Endothelial cell of umbilical vein (primary cell): ENCODE data around the gene MALAT1. TPM values are rescaled to one million over a fixed set of nuclear protein-coding genes. Genes with fewer than 3 reads are reported as not detected.

Experiments
- BruUV-seq: library from RNA; stranded (reverse); fragments of 400-500 nt; replicated peaks from 2 replicates; lab custom pipeline; 2021; lab: Mats Ljungman, UMichigan
- CTCF ChIA-PET: fragments of 300-600, 350-600 bp; sonication (Branson Sonifier 250); formaldehyde crosslinking; loops from one replicate; lab custom pipeline; 2021; ENCODE audit warnings: antibody characterized with exemption, inconsistent platforms; lab: Charles Lee
- POLR2A ChIA-PET: fragments of 300-600, 350-600 bp; sonication (Branson Sonifier 250); formaldehyde crosslinking; loops from one replicate; lab custom pipeline; 2021; ENCODE audit warnings: antibody characterized with exemption, inconsistent platforms; lab: Charles Lee
- DNase-seq: peaks from one replicate; pipeline ENCODE4 v3.0.0-alpha.2; 2011; ENCODE audit warnings: low read depth, low spot score
- FAIRE-seq: peaks from 2 replicates; lab custom pipeline; 2011; peaks lifted over from hg19 to GRCh38; lab: Jason Lieb, UNC
- H2AFZ ChIP-seq: 2 replicates; pipeline ENCODE4 v1.6.0; 2012; ENCODE audit warnings: low read depth, low read length, control low read depth, inconsistent platforms
- H3K27ac ChIP-seq: 2 replicates; pipeline ENCODE4 v1.5.1; 2011; ENCODE audit warnings: low read depth, mild to moderate bottlenecking, control low read depth, low read length, moderate library complexity; ENCODE audit not compliant: insufficient read depth
- H3K27me3 ChIP-seq, 2 experiments: 2 replicates each; pipeline versions ENCODE4 v1.6.0 to v1.6.1; 2011; ENCODE audit warnings: low read length in 2 of 2, mixed read lengths in 1 of 2; ENCODE audit not compliant: control insufficient read depth in 2 of 2, insufficient read depth in 2 of 2
- H3K36me3 ChIP-seq, 2 experiments: 2 replicates in 1 of 2; 3 replicates in 1 of 2; pipeline ENCODE4 v1.5.1; 2011; ENCODE audit warnings: low read length in 2 of 2, mild to moderate bottlenecking in 1 of 2, moderate library complexity in 1 of 2; ENCODE audit not compliant: control insufficient read depth in 2 of 2, insufficient read depth in 2 of 2; ENCODE audit errors: extremely low read depth in 1 of 2
- H3K4me1 ChIP-seq: 3 replicates; pipeline ENCODE4 v1.5.1; 2011; ENCODE audit warnings: mild to moderate bottlenecking, low read length; ENCODE audit not compliant: control insufficient read depth, insufficient read depth; ENCODE audit errors: extremely low read depth
- H3K4me2 ChIP-seq: 2 replicates; pipeline ENCODE4 v1.6.1; 2011; ENCODE audit warnings: low read length, control low read depth, mixed read lengths; ENCODE audit not compliant: insufficient read depth
- H3K4me3 ChIP-seq, 3 experiments: fragments of 200-600 bp in 1 of 3; sonication (generic), shearing (Covaris generic) in 1 of 3; replicated peaks in 1 of 3; 2 replicates each; pipeline ENCODE4 v1.5.1; 2011 to 2016; ENCODE audit warnings: control low read depth in 3 of 3, low read length in 3 of 3, mild to moderate bottlenecking in 2 of 3, inconsistent platforms in 1 of 3, low read depth in 1 of 3, moderate library complexity in 1 of 3; ENCODE audit not compliant: insufficient read depth in 1 of 3
- H3K79me2 ChIP-seq: 2 replicates; pipeline ENCODE4 v1.6.0; 2012; ENCODE audit warnings: low read length, inconsistent platforms; ENCODE audit not compliant: control insufficient read depth, insufficient read depth
- H3K9ac ChIP-seq: replicated peaks from 2 replicates; pipeline ENCODE3; 2011; ENCODE audit warnings: low read length, control low read depth; ENCODE audit not compliant: insufficient read depth; ENCODE audit errors: extremely low read depth
- H3K9me1 ChIP-seq: replicated peaks from 3 replicates; pipeline ENCODE4 v1.6.0; 2011; ENCODE audit warnings: mild to moderate bottlenecking, low read length; ENCODE audit not compliant: control insufficient read depth, insufficient read depth; ENCODE audit errors: extremely low read depth
- H3K9me3 ChIP-seq: replicated peaks from 2 replicates; pipeline ENCODE4 v1.5.1; 2012; ENCODE audit warnings: low read length, inconsistent platforms; ENCODE audit not compliant: control insufficient read depth, insufficient read depth
- H4K20me1 ChIP-seq: replicated peaks from 2 replicates; pipeline ENCODE3; 2011; ENCODE audit warnings: mild to moderate bottlenecking, low read length; ENCODE audit not compliant: control insufficient read depth, insufficient read depth; ENCODE audit errors: extremely low read depth
- EZH2 ChIP-seq: IDR thresholded peaks from 2 replicates; pipeline ENCODE4 v1.6.1; 2012; ENCODE audit warnings: borderline replicate concordance, low read depth, mild to moderate bottlenecking, moderate library complexity, low read length, inconsistent platforms; ENCODE audit not compliant: severe bottlenecking
- FOS ChIP-seq: IDR thresholded peaks from 2 replicates; pipeline ENCODE4 v1.6.1; 2011; ENCODE audit warnings: mild to moderate bottlenecking, low read length, moderate library complexity, borderline replicate concordance; ENCODE audit not compliant: insufficient read depth
- GATA2 ChIP-seq: IDR thresholded peaks from 2 replicates; pipeline ENCODE4 v1.7.0; 2011; ENCODE audit warnings: low read depth, mild to moderate bottlenecking, moderate library complexity, mixed read lengths, low read length; ENCODE audit not compliant: insufficient read length, insufficient read depth
- JUN ChIP-seq: IDR thresholded peaks from 2 replicates; pipeline ENCODE4 v1.6.1; 2011; ENCODE audit warnings: borderline replicate concordance, low read depth; ENCODE audit not compliant: insufficient read length, insufficient read depth
- MYC ChIP-seq: IDR thresholded peaks from one replicate; pipeline ENCODE4 v1.6.1; 2011; ENCODE audit warnings: mild to moderate bottlenecking, low read depth, low read length
- POLR2A ChIP-seq: IDR thresholded peaks from 2 replicates; pipeline ENCODE4 v1.6.1; 2012; ENCODE audit warnings: low read depth, mild to moderate bottlenecking, control low read depth, low read length
- POLR2AphosphoS5 ChIP-seq: IDR thresholded peaks from 2 replicates; pipeline ENCODE4 v1.6.1; 2012; ENCODE audit warnings: low read depth, mild to moderate bottlenecking, control low read depth, low read length, moderate library complexity; ENCODE audit not compliant: insufficient read depth
- dilution Hi-C: fragments of 300-500 bp; cut with MboI; formaldehyde crosslinking; loops from one replicate; pipeline ENCODE4 v1.15.0; 2019; ENCODE audit warnings: low sequenced_read_pairs; ENCODE audit not compliant: extremely low pct_ligation_motif_present
- intact Hi-C: fragments of 100-400 bp; cut with micrococcal nuclease; formaldehyde crosslinking; loops from one replicate; pipeline ENCODE4 v1.10.0; 2022
- polyA plus RNA-seq, 4 experiments: library from polyadenylated mRNA; depleted of rRNA in 3 of 4; stranded (reverse) in 3 of 4; unstranded in 1 of 4; fragments of >200 nt; gene quantifications; 2 replicates each; pipeline versions ENCODE4 v1.2.1 to v1.2.3, GENCODE V29; 2011 to 2012; ENCODE audit warnings: missing spikeins in 1 of 4
- total RNA-seq: library from RNA; stranded (reverse); gene quantifications from 2 replicates; pipeline ENCODE4 v1.2.3, GENCODE V29; 2021
- TF ChIP-seq, protein P1 (sequence below), 2 donors: IDR thresholded peaks; 1 replicate in 1 of 2; 2 replicates in 1 of 2; pipeline ENCODE4 v1.5.1; 2011; ENCODE audit warnings: low read length in 2 of 2, mild to moderate bottlenecking in 2 of 2, moderate library complexity in 2 of 2, control low read depth in 1 of 2, inconsistent platforms in 1 of 2, low read depth in 1 of 2; ENCODE audit not compliant: insufficient read depth in 1 of 2; ENCODE audit errors: extremely low read depth in 1 of 2
- TF ChIP-seq, protein P2 (sequence below): IDR thresholded peaks from 2 replicates; pipeline ENCODE4 v1.6.1; 2011; ENCODE audit not compliant: insufficient read depth, insufficient read length

Gene MALAT1
- total and polyA plus RNA-seq, 2 donors (not counting 3 experiments of a cell fraction or from before 2014, with no cell fraction given) = 491 to 7,529 TPM

DNA sequence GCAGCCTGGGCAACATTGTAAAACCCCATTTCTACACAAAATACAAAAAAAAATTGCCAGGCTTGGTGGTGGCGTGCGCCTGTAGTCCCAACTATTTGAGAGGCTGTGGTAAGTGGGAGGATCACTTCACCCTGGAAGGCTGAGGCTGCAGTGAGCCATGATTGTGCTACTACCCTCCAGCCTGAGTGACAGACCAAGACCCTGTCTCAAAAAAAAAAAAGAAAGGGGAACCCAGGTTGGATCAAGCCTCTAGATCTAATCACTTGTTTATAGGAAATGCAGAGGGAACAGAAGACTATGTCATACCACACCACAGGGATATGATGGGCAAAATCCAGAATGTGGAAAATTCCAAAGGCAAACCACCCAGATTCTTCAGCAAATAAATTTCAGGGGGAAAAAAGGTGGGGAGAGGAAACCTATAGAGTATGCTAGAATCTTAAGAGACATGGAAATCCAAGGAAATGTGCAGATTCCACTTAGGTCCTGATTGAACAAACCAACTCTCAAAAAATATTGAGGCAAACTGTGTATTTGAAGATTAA is 16.5 kb upstream of the MALAT1 start:
- intact Hi-C loops (no loop called here), dilution Hi-C loops (no loop called here)
- FAIRE-seq (no peak), DNase-seq (no peak)
- ChIA-PET POLR2A (interaction anchor here (0.8 to 1.6 kb wide), 6 partner anchors 10 to 60 kb away, joined by 5 to 49 read pairs (median 8); partner anchors contain the start of genes MALAT1 and NEAT1), CTCF (interaction anchor here (0.9 to 7.9 kb wide), 2 partner anchors 12 to 167 kb away, joined by 3 to 247 read pairs; partner anchors contain the start of gene MALAT1)
- Histone ChIP-seq H3K4me3 (no peak overlapping the region), H3K9me1 (no peaks in the 10 kb centered on the region), H4K20me1 (no peaks in the 10 kb centered on the region), H2AFZ (no peak overlapping the region), H3K9ac (no peak overlapping the region), H3K36me3 (no peaks in the 10 kb centered on the region), H3K79me2 (peaks cover 10% of the 10 kb centered on the region), H3K9me3 (no peaks in the 10 kb centered on the region), H3K27me3 (no peaks in the 10 kb centered on the region), H3K4me2 (no peak overlapping the region), H3K27ac (no peak overlapping the region), H3K4me1 (peaks cover 21% of the 10 kb centered on the region)
- BruUV-seq = no TSS peak
- TF ChIP-seq POLR2A = no peak
- no peak for TF ChIP-seq GATA2
- TF ChIP-seq, protein P1, sequence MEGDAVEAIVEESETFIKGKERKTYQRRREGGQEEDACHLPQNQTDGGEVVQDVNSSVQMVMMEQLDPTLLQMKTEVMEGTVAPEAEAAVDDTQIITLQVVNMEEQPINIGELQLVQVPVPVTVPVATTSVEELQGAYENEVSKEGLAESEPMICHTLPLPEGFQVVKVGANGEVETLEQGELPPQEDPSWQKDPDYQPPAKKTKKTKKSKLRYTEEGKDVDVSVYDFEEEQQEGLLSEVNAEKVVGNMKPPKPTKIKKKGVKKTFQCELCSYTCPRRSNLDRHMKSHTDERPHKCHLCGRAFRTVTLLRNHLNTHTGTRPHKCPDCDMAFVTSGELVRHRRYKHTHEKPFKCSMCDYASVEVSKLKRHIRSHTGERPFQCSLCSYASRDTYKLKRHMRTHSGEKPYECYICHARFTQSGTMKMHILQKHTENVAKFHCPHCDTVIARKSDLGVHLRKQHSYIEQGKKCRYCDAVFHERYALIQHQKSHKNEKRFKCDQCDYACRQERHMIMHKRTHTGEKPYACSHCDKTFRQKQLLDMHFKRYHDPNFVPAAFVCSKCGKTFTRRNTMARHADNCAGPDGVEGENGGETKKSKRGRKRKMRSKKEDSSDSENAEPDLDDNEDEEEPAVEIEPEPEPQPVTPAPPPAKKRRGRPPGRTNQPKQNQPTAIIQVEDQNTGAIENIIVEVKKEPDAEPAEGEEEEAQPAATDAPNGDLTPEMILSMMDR (IDR thresholded peaks at IDR 0.05; ENCODE audit: extremely low read depth in 1 of 2, insufficient read depth in 1 of 2, low read depth in 1 of 2, low read length in 2 of 2) = no peak
- TF ChIP-seq EZH2 = no peak
- TF ChIP-seq, protein P2, sequence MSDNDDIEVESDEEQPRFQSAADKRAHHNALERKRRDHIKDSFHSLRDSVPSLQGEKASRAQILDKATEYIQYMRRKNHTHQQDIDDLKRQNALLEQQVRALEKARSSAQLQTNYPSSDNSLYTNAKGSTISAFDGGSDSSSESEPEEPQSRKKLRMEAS = no peak
- TF ChIP-seq FOS = no peak
- TF ChIP-seq JUN = no peak
- TF ChIP-seq MYC = no peak
- no peak for TF ChIP-seq POLR2AphosphoS5
